ENCODE data around the gene RHOH.

- no peak for TF ChIP-seq CTCF (IDR thresholded peaks at IDR 0.05)
- no peak for TF ChIP-seq EZH2 (IDR thresholded peaks at IDR 0.05)
- no peak for TF ChIP-seq EZH2phosphoT487 (IDR thresholded peaks at IDR 0.05)
These were observed 2.4 kb downstream of the RHOH start for GRCh38 chr4:40199179-40199670.
